Coronary artery (tissue), 2 donors: ENCODE measurements around the gene ABCG1.

Experiments
- DNase-seq: peaks from one replicate; pipeline ENCODE4 v3.0.0-alpha.2; 2017; ENCODE audit warnings: low spot score
- H3K27ac ChIP-seq, 2 donors: fragments of 200-600 bp; sonication (generic); one replicate each; pipeline ENCODE4 v1.5.1; 2016 to 2019
- H3K4me3 ChIP-seq: fragments of 200-600 bp; sonication (generic); 2 replicates; pipeline ENCODE4 v1.5.1; 2016; ENCODE audit warnings: mild to moderate bottlenecking, moderate library complexity
- CTCF ChIP-seq: fragments of 200-600 bp; sonication (generic); IDR thresholded peaks from one replicate; pipeline ENCODE4 v1.5.1; 2019; ENCODE audit warnings: antibody characterized with exemption

Gene ABCG1

GRCh38 chr21:42193131-42193671 is 25.7 kb upstream of the ABCG1 start:
- H3K4me3 ChIP-seq, result no peak overlapping the region
- no peak for DNase-seq
- no peak for TF ChIP-seq CTCF
- no peak overlapping the region for H3K27ac ChIP-seq

- Histone ChIP-seq H3K27ac (no peak overlapping the region), H3K4me3 (no peak overlapping the region)
- no peak for TF ChIP-seq CTCF
- DNase-seq, result no peak
These were observed 25.2 kb upstream of the ABCG1 start for GRCh38 chr21:42193721-42194120.

- Histone ChIP-seq H3K27ac (no peak overlapping the region), H3K4me3 (no peak overlapping the region)
- TF ChIP-seq CTCF, result no peak
- DNase-seq, result no peak
These were observed 24.1 kb upstream of the ABCG1 start for GRCh38 chr21:42194863-42195262.

GRCh38 chr21:42195378-42196031 is 23.4 kb upstream of the ABCG1 start:
- no peak for DNase-seq
- no peak for TF ChIP-seq CTCF
- Histone ChIP-seq H3K27ac (no peak overlapping the region), H3K4me3 (no peak overlapping the region)

- Histone ChIP-seq H3K4me3 (peak overlapping the region; percentile 15), H3K27ac (peak overlapping the region in 1 of 2 donors; percentile 43)
- TF ChIP-seq CTCF, result no peak
- DNase-seq, result no peak
These were observed 19.7 kb upstream of the ABCG1 start for GRCh38 chr21:42198929-42199867.

GRCh38 chr21:42199868-42200463 is 19.0 kb upstream of the ABCG1 start:
- DNase-seq, result no peak
- TF ChIP-seq CTCF, result no peak
- Histone ChIP-seq H3K27ac (no peak overlapping the region), H3K4me3 (no peak overlapping the region)
